GM18498 (cell line): ENCODE data around the gene CYTH3.
"Not testable (repeated sequence)": the region's sequence is repeated elsewhere in the genome, so short reads cannot be mapped to it uniquely, and the experiment has no call there.

ENCODE experiments used
- ATAC-seq: cut with Tn5 transposase; IDR thresholded peaks from one replicate; pipeline ENCODE4 v1.9.1; 2021; ENCODE audit warnings: mild to moderate bottlenecking, moderate library complexity; ENCODE audit not compliant: unreplicated experiment

Gene CYTH3

DNA sequence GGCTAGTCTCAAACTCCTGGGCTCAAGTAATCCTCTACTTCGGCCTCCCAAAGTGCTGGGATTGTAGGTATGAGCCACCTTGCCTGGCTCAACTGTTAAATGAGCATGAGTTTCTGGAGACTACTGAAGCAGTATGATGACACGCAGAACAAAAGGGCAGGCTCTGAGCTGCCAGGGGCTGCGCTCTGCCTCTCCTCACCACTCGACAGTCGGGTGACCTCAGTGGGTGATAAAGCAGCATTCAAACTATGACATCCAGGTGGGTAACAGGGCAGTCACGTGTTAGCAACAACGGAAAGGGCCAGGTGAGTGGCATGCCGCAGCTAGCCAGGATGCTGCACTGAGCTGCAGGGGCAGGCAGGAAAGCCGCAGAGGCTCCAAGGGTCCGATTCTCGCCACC, 71.5 kb downstream of the CYTH3 start:
- no peak for ATAC-seq

DNA sequence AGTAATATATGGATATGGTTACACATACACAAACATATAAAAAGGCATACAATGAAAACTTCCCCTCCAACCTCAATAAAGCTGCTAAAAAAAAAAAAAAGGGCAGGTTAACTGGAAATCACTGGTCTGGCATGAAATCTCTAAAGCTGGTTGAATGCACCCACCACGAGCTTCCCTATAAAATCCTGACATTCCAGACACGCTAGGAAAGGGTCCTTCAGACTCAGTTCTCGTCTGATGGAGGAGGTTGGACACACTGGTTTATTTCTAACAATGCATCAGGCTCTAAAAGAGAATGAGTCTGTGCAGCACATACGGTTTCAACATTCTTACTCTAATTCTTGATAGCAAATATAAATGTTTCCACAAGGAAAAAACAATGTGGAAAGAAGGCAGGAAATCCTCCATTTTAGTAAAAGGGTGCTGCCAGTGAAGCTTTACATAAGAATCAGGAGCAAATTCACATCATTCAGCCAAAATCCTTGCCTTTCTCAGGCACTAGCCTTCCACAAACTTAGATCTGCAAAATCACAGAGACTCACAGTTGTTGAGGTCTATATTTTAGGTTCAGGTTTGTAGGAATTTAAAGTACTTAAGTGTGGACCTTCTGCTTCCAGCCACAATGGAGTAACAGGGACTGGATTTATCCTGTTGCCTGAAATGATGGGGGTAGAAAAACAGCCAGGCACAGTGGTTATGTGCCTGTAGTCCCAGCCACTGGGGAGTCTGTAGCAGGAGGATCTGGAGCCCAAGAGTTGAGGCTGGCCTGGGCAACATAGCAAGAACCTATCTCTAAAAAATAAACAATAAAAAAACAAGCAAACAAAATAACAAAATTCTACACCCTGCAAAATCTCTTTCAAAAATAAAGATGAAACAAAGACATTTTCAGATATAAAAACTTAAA, 73.5 kb downstream of the CYTH3 start:
- ATAC-seq: no peak

GRCh38 chr7:6197801-6198551, 74.4 kb downstream of the CYTH3 start:
- no peak for ATAC-seq

DNA sequence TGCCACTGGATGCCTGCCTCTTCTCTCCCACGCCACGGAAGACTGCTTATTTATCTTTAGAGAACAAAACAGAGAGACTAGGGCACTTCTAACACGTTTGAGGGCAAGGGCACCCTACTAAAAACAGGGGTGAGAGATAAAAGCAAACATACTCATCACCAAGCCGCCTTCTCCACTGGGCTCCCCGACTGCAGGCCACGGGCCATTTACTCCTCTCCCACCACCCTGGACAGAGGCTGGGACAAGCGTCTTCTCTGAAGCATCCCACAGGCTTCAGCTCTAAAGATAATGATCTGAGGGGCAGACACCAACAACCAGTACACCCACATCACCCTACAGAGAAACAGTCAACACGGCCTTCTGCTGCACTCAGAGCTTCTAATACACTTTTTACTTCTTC, 78.7 kb downstream of the CYTH3 start:
- no peak for ATAC-seq

DNA sequence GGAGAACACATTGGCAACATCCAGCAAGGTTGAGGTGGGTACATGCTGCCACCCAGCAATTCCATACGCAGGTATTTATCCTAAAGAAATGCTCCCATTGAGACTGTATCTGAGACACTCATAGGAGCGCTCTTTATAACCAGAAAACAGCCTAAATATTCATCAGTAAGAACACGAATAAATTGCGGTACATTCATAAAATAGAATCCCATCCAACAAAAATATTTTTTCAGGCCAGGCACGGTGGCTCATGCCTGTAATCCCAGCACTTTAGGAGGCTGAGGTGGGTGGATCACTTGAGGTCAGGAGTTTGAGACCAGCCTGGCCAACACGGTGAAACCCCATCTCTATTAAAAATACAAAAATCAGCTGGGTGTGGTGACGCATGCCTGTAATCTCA, 81.9 kb downstream of the CYTH3 start:
- ATAC-seq: not testable (repeated sequence)

- ATAC-seq: no peak
Observed at GRCh38 chr7:6188389-6188788, 84.0 kb downstream of the CYTH3 start.

- no peak for ATAC-seq
Observed at GRCh38 chr7:6186577-6186976, 85.8 kb downstream of the CYTH3 start.

GRCh38 chr7:6182993-6183392, 89.4 kb downstream of the CYTH3 start:
- ATAC-seq: no peak

- no peak for ATAC-seq
Observed at GRCh38 chr7:6181136-6181535, 91.3 kb downstream of the CYTH3 start.

DNA sequence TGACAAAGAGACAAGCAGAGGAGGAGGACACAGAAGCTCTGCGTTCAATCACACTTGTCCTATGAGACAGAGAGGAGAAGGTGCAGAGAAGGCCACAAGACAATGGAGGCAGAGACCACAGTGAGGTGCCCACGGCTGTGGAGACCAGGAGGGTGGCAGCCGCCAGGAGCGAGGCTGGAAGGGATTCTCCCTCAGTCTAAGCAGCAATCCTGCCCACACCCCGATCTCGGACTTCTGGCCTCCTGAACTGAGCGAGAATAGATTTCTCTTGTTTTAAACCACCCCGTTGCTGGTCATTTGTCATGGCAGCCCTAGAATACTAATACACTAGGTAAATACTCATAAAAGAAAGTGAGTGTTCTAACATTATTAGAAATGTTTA, 92.1 kb downstream of the CYTH3 start:
- ATAC-seq: no peak

GRCh38 chr7:6179620-6180343, 92.6 kb downstream of the CYTH3 start:
- ATAC-seq: no peak

- no peak for ATAC-seq
Observed at GRCh38 chr7:6178298-6179029, 94.0 kb downstream of the CYTH3 start.

GRCh38 chr7:6175645-6176044, 96.8 kb downstream of the CYTH3 start:
- no peak for ATAC-seq

DNA sequence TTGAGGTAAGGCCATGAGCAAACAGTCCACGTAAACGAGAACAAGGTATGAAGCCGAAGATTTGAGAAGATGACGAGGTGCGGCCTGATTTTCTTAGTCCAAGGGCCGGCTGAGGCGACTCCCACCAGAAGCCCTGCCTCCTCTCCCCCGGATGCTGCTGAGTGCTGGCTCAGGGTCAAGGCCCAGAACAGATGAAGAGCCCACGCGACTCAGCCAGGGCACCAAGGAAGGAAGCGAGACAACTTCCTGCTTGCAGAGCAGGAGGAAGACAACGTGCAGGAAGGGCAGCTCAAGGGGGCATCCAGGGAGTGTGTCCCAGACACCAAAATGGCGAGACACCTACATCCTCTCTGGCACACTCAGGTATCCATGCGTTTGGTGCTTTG, 99.5 kb downstream of the CYTH3 start:
- ATAC-seq: no peak

GRCh38 chr7:6172224-6172909, 100.1 kb downstream of the CYTH3 start:
- no peak for ATAC-seq

GRCh38 chr7:6171532-6172223, 100.7 kb downstream of the CYTH3 start:
- ATAC-seq: no peak

DNA sequence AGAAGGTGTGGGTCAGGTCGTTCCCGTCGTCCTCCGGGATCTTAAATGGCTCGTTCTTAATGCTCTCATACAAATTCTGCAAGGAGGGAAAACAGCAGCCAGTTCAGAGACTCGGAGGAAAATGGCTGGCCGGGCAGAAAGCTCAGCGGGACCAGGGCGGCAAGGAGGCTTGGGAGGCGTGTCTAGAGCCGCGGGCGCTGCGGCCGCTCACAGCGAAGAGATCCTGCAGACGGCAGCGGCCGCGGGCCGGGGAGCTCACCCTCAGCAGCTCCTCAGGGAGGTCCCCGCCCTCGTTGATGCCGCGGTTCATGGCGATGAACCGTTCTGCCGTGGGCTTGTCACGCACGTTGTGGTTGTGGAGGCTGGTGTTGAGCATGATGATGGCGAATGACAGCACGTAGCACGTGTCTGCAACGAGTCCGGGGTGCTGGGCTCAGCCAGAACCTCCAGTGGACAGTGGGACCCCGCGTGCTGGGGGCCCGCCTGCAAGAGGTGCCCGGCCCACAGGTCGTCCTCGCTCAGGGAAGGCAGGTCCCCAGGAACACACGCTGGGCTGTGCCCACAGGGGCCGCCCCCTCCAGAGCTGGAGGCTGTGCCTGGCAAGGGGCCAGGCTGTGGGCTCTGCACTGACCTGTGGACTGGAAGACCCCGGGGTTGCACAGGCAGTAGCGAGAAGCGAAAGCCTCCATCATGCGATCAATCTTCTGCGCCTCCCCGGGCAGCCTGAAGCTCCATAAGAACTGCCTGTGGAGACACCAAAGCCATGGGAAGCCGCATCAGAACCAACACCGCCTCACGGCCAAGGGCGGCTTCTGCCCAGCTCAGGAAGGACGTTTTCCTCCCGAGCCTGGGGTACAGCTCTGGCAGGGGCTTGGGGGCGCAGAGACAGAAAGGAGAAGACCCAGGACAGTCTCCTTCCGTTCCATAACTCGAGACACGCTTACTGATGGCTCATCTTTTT, 101.6 kb downstream of the CYTH3 start:
- ATAC-seq: no peak

DNA sequence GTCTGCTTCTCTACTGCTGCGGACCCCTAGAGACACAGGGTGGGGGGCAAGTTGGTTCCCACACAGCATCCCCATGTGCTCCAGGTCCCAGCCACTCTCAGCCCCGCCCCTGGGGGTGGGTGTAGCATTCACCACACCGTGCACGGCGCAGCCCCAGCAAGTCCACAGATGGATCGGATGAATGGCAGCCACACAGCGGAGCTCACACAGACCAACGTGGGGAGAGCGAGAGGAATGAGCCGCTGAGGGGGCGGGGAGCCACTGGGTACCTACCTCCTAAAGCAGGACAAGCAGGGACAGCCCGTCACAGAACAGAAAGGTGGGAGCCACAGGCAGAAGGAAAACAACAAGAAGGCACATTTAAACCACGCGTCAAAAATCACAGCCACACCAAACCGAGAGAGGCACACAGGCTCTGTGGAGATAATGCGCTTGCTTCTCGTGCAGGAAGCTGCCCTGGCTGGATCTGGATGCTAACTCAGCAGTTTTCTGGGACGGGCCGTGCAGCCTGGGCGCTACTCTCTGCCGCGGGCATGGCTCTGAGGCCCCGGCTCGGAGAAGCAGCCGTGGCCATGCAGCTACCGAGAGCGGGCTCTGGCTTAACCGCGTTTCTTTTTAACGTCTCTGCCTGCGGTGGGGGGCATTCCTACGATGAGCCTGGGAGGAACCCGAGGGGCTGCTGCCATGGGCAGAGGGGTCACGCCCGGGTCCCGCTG, 102.5 kb downstream of the CYTH3 start:
- ATAC-seq: no peak
